SK-N-SH (cell line): ENCODE results near the gene CFAP99. TPM values are rescaled to one million over a fixed set of nuclear protein-coding genes. Genes with fewer than 3 reads are reported as not detected.

Source experiments
- CTCF ChIA-PET: fragments of 300-600, 350-600 bp; formaldehyde crosslinking; extraction: SDS; loops from one replicate; lab custom pipeline; 2021; lab: Yijun Ruan, JAX
- POLR2A ChIA-PET: fragments of 350-600 bp; sonication (Branson Sonifier 250); formaldehyde crosslinking; extraction: SDS; loops from one replicate; lab custom pipeline; 2020; ENCODE audit warnings: antibody characterized with exemption, inconsistent platforms; lab: Yijun Ruan, JAX
- DNase-seq: peaks from one replicate; pipeline ENCODE4 v3.0.0; 2012
- H2AFZ ChIP-seq: fragments of 200-600 bp; sonication (generic); 2 replicates; pipeline ENCODE4 v1.8.1; 2016; ENCODE audit warnings: antibody characterized with exemption, mild to moderate bottlenecking, low read depth
- H3F3A ChIP-seq: fragments of 200-600 bp; sonication (generic); replicated peaks from 2 replicates; pipeline ENCODE3; 2016; ENCODE audit warnings: antibody characterized with exemption, mild to moderate bottlenecking; ENCODE audit not compliant: insufficient read depth
- H3K27ac ChIP-seq, 2 experiments: fragments of 200-500 bp in 1 of 2; fragments of 200-600 bp in 1 of 2; sonication (Bioruptor generic) in 1 of 2; sonication (generic), shearing (Covaris generic) in 1 of 2; 2 replicates each; pipeline versions ENCODE4 v1.5.1 to v1.6.1; 2014 to 2016; ENCODE audit warnings: low read depth in 2 of 2, inconsistent platforms in 1 of 2, low read length in 1 of 2, mild to moderate bottlenecking in 1 of 2, mixed read lengths in 1 of 2
- H3K27me3 ChIP-seq: fragments of 200-600 bp; sonication (generic), shearing (Covaris generic); 2 replicates; pipeline ENCODE4 v1.6.1; 2016; ENCODE audit warnings: mixed run types; ENCODE audit not compliant: insufficient read depth
- H3K36me3 ChIP-seq, 2 experiments: fragments of 200-500 bp in 1 of 2; fragments of 200-600 bp in 1 of 2; sonication (Bioruptor generic) in 1 of 2; sonication (generic) in 1 of 2; replicated peaks in 1 of 2; 2 replicates each; pipeline versions ENCODE3 to v1.5.1; 2014 to 2016; ENCODE audit warnings: low read length in 1 of 2, mild to moderate bottlenecking in 1 of 2; ENCODE audit not compliant: insufficient read depth in 2 of 2, control insufficient read depth in 1 of 2
- H3K4me1 ChIP-seq, 2 experiments: fragments of 200-500 bp in 1 of 2; fragments of 200-600 bp in 1 of 2; sonication (Bioruptor generic) in 1 of 2; sonication (generic), shearing (Covaris generic) in 1 of 2; 2 replicates each; pipeline versions ENCODE4 v1.5.1 to v1.6.1; 2014 to 2016; ENCODE audit warnings: low read depth in 1 of 2, low read length in 1 of 2, mixed run types in 1 of 2; ENCODE audit not compliant: insufficient read depth in 2 of 2, control insufficient read depth in 1 of 2
- H3K4me2 ChIP-seq: fragments of 200-600 bp; sonication (generic), shearing (Covaris generic); 2 replicates; pipeline ENCODE4 v1.6.1; 2017; ENCODE audit warnings: mixed run types
- H3K4me3 ChIP-seq, 2 experiments: fragments of 200-500 bp in 1 of 2; fragments of 200-600 bp in 1 of 2; sonication (Bioruptor generic) in 1 of 2; sonication (generic), shearing (Covaris generic) in 1 of 2; 2 replicates each; pipeline versions ENCODE4 v1.5.1 to v1.8.1; 2014 to 2016; ENCODE audit warnings: low read depth in 2 of 2, inconsistent platforms in 1 of 2, low read length in 1 of 2, mild to moderate bottlenecking in 1 of 2, mixed read lengths in 1 of 2, moderate library complexity in 1 of 2
- H3K79me2 ChIP-seq: fragments of 200-600 bp; sonication (generic); 2 replicates; pipeline ENCODE4 v1.8.1; 2017; ENCODE audit warnings: mild to moderate bottlenecking; ENCODE audit not compliant: insufficient read depth
- H3K9ac ChIP-seq: fragments of 200-600 bp; sonication (generic); 2 replicates; pipeline ENCODE4 v1.6.1; 2017; ENCODE audit warnings: mixed run types
- H3K9me2 ChIP-seq: fragments of 200-600 bp; sonication (generic); 2 replicates; pipeline ENCODE4 v1.6.1; 2017; ENCODE audit warnings: mixed run types
- H3K9me3 ChIP-seq: fragments of 200-600 bp; sonication (generic); 2 replicates; pipeline ENCODE4 v1.6.1; 2017; ENCODE audit warnings: mixed run types, mild to moderate bottlenecking, moderate library complexity
- H4K20me1 ChIP-seq: fragments of 200-600 bp; sonication (generic); 2 replicates; pipeline ENCODE4 v1.6.1; 2017; ENCODE audit warnings: mild to moderate bottlenecking, mixed run types; ENCODE audit not compliant: insufficient read depth
- CTCF ChIP-seq: fragments of 200-600 bp; sonication (generic); IDR thresholded peaks from 2 replicates; pipeline ENCODE4 v1.6.1; 2017; ENCODE audit warnings: antibody characterized with exemption, mild to moderate bottlenecking, moderate library complexity
- ELF1 ChIP-seq: IDR thresholded peaks from 2 replicates; pipeline ENCODE4 v1.4.0; 2012
- EZH2phosphoT487 ChIP-seq: fragments of 200-600 bp; sonication (generic); IDR thresholded peaks from 2 replicates; pipeline ENCODE4 v1.6.1; 2017; ENCODE audit warnings: low read depth, mixed run types, mild to moderate bottlenecking, antibody characterized with exemption, moderate library complexity, borderline replicate concordance
- FOXM1 ChIP-seq: IDR thresholded peaks from 2 replicates; pipeline ENCODE4 v1.4.0; 2012; ENCODE audit warnings: low read depth, mild to moderate bottlenecking
- GATA2 ChIP-seq: sonication (generic); formaldehyde crosslinking; IDR thresholded peaks from 2 replicates; pipeline ENCODE4 v1.5.0; 2020; ENCODE audit warnings: mild to moderate bottlenecking, missing genetic modification reagents
- MAX ChIP-seq: IDR thresholded peaks from 2 replicates; pipeline ENCODE4 v1.4.0; 2012; ENCODE audit warnings: low read depth
- PBX3 ChIP-seq: IDR thresholded peaks from 2 replicates; pipeline ENCODE4; 2012
- POLR2AphosphoS5 ChIP-seq: IDR thresholded peaks from 2 replicates; pipeline ENCODE4 v1.6.1; 2012; ENCODE audit warnings: low read depth, low read length
- RCOR1 ChIP-seq: fragments of 150-350 bp; IDR thresholded peaks from 2 replicates; pipeline ENCODE4 v1.6.1; 2017; ENCODE audit warnings: antibody characterized with exemption, low read length
- RXRA ChIP-seq: IDR thresholded peaks from 2 replicates; pipeline ENCODE4 v1.4.0; 2012; ENCODE audit warnings: low read depth, mild to moderate bottlenecking, borderline replicate concordance
- SMC3 ChIP-seq: IDR thresholded peaks from 2 replicates; pipeline ENCODE4 v1.6.1; 2012; ENCODE audit warnings: low read depth, low read length, improper control_type of control experiment
- YY1 ChIP-seq: IDR thresholded peaks from 2 replicates; pipeline ENCODE4 v1.4.0; 2012; ENCODE audit warnings: low read depth, mild to moderate bottlenecking
- ZBTB33 ChIP-seq: IDR thresholded peaks from 2 replicates; pipeline ENCODE4 v1.4.0; 2012; ENCODE audit warnings: low read depth, borderline replicate concordance
- WGBS: methylation state at CpG from one replicate; pipeline ENCODE4 v1.1.6; 2017; ENCODE audit warnings: low lambda C conversion rate; 5-methylcytosine and 5-hydroxymethylcytosine counted together
- polyA plus RNA-seq, 3 experiments: library from polyadenylated mRNA; depleted of rRNA; stranded (reverse); fragments of >200 nt; gene quantifications; 2 replicates each; pipeline ENCODE4 v1.2.3, GENCODE V29; 2012

CFAP99 gene
- polyA plus RNA-seq, 1 of the 3 experiments (the other 2 are of a cell fraction), result 0.13 TPM

GRCh38 chr4:2387829-2388228 lies 30.9 kb upstream of the CFAP99 start (continued):
- TF ChIP-seq ZBTB33 (no peak), ELF1 (no peak), SMC3 (no peak), YY1 (no peak)

GRCh38 chr4:2388429-2389182 lies 30.1 kb upstream of the CFAP99 start:
- Histone ChIP-seq H3K4me2 (no peak overlapping the region), H3K27ac (no peak overlapping the region), H4K20me1 (no peaks in the 10 kb centered on the region), H3K4me1 (peaks cover 0 to 27% of the 10 kb centered on the region in 2 experiments; a peak in 2 of 4 replicates), H2AFZ (no peak overlapping the region), H3K9ac (no peak overlapping the region), H3F3A (no peaks in the 10 kb centered on the region), H3K27me3 (no peaks in the 10 kb centered on the region), H3K4me3 (no peak overlapping the region), H3K79me2 (no peaks in the 10 kb centered on the region), H3K36me3 (no peaks in the 10 kb centered on the region), H3K9me3 (no peaks in the 10 kb centered on the region), H3K9me2 (no peaks in the 10 kb centered on the region)
- CTCF ChIA-PET, result interaction anchor here (0.8 to 1.0 kb wide), 2 partner anchors 22 to 169 kb away, joined by 3 to 4 read pairs; no protein-coding TSS in a partner anchor
- 77% methylated on average over 9 of the region's 9 CpGs for WGBS
- POLR2A ChIA-PET, result no interaction called here
- no peak for DNase-seq
- TF ChIP-seq POLR2AphosphoS5 (no peak), FOXM1 (no peak), CTCF (no peak), GATA2 (no peak), EZH2phosphoT487 (no peak), RCOR1 (no peak), MAX (no peak), RXRA (no peak), YY1 (no peak), ELF1 (no peak), PBX3 (no peak)
